ENCODE data around the gene XAF1. TPM values are rescaled to one million over a fixed set of nuclear protein-coding genes. Genes with fewer than 3 reads are reported as not detected.

XAF1 gene
- polyA plus RNA-seq, 1 experiment, result 6.3 TPM

DNA sequence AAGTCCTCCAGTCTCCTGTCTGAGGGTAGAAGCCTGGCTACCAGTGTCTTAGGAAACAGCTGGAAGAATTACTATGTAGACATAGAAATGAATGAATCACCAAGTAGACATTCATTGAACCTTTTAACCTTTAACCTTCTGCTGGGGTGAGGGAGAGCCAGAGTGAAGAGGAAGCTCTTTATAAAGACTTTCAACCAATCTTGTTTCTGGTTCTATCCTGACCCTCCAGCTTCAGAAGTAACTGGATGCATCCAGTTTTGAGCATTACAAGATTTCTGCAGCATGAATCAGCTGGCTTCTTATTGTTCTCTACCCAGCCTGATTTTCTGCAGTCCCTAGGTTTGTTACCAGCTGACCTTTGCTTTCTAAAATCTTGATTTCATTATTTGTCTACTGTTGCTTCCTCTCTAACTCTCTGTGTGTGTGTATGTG lies 67.2 kb downstream of the XAF1 start:
- Histone ChIP-seq H3K4me3 (ENCODE audit: low read depth, low read length) (no peak overlapping the region), H3K9me3 (ENCODE audit: control insufficient read depth, insufficient read depth, low read length) (no peaks in the 10 kb centered on the region), H3K27ac (ENCODE audit: low read depth, low read length) (no peak overlapping the region), H3K27me3 (ENCODE audit: control insufficient read depth, insufficient read depth, low read length) (peaks cover 2% of the 10 kb centered on the region)
- no peak for DNase-seq (ENCODE audit: low read depth, low spot score)
- no peak for TF ChIP-seq CTCF (IDR thresholded peaks at IDR 0.05; ENCODE audit: low read depth, low read length)
- CTCF ChIA-PET, result interaction anchor here (0.6 to 1.8 kb wide), 2 partner anchors 19 to 20 kb away, joined by 3 to 5 read pairs; no protein-coding TSS in a partner anchor
- POLR2A ChIA-PET, result no interaction called here

Small RNA genes lying within 50 kb of the gene (small RNA-seq; reads per million reads assigned to genes)
- not detected for gene AC004706.2 (ENCODE audit: insufficient read length, low read depth)

Other genes starting within 250 kb of the XAF1 start
- 0.38 and 0.45 TPM in 2 replicates for gene PITPNM3, start 199.5 kb upstream of the XAF1 start, polyA plus RNA-seq (2011; rRNA removed)
- 11.5 and 13.0 TPM in 2 replicates for gene KIAA0753, start 115.3 kb upstream of the XAF1 start, polyA plus RNA-seq (2011; rRNA removed)
- 239 and 320 TPM in 2 replicates for gene TXNDC17, start 115.0 kb upstream of the XAF1 start, polyA plus RNA-seq (2011; rRNA removed)
- gene MED31, start 104.4 kb upstream of the XAF1 start, polyA plus RNA-seq (2011; rRNA removed), result 20.4 and 24.6 TPM in 2 replicates
- 1.8 and 1.9 TPM in 2 replicates for gene C17orf100, start 104.3 kb upstream of the XAF1 start, polyA plus RNA-seq (2011; rRNA removed)
- not detected in 2 replicates for gene SLC13A5, start 42.7 kb upstream of the XAF1 start, polyA plus RNA-seq (2011; rRNA removed)
- gene FBXO39, start 20.2 kb downstream of the XAF1 start, polyA plus RNA-seq (2011; rRNA removed), result 0.10 and 0.12 TPM in 2 replicates
- gene TEKT1, start 75.7 kb downstream of the XAF1 start, polyA plus RNA-seq (2011; rRNA removed), result not detected in 2 replicates
- not detected in 2 replicates for gene ALOX12, start 240.0 kb downstream of the XAF1 start, polyA plus RNA-seq (2011; rRNA removed)